Kidney tubule cell (primary cell): Measurements from ENCODE around the gene IRF5.

Source experiments
- DNase-seq: peaks from one replicate; pipeline ENCODE4 v3.0.0-alpha.2; 2018; ENCODE audit warnings: low spot score

IRF5 gene

DNA sequence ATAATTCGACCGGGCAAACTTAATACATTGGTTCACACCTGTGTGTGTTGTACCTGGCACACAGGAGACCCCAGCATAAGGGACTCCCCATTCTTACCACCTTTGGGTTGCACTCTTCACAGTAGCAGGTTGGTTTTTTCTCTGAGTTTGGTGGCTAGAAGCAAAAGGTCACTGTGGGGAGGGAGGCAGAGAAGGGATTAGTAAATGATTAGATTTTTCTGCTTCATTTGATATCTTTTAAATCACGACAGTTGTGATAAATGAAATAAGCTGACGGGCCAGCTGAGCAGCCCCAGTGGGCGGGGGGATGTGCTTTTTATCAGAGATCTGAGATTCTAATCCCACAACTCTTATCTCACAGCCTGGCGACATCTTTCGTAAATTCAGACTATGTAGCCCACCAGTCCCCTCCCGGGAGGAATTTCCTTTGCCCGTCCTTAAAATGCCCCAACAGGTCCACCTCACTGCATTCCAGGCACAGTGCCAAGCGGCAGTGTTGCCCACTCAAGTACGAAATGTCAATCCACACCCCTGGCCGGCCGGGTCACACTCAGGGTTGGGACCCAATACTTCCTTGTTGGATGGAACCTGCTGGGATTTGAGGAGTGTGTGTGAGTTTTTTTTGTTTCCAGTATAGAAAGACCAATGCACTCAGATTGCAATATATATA, 16.7 kb upstream of the IRF5 start:
- DNase-seq, result peak; percentile 70

DNA sequence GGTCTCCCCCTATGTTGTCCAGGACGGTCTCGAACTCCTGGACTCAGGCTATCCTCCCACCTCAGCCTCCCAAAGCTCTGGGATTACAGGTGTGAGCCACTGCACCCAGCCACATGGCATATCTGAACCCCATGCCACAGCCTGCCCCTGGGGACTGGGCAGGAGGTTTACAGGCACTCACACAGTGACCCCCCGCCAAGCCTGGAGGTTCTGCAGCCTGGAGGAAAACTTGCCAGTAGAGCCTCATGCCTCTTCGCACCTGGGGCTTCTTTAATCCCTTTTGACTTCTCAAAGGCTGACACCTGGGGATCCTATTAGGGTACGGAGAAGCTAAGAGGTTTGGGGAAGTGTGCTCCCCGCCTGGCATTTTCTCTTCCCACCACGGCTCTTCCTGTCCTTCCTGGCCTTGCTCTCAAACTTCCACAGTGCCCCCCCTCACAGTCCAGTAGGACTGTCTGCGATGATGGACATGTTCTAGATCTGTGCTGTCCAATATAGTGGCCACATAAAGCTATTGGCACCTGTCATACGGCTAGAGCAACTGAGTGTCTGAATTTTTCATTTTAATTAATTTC, 15.8 kb upstream of the IRF5 start:
- DNase-seq, result no peak

DNA sequence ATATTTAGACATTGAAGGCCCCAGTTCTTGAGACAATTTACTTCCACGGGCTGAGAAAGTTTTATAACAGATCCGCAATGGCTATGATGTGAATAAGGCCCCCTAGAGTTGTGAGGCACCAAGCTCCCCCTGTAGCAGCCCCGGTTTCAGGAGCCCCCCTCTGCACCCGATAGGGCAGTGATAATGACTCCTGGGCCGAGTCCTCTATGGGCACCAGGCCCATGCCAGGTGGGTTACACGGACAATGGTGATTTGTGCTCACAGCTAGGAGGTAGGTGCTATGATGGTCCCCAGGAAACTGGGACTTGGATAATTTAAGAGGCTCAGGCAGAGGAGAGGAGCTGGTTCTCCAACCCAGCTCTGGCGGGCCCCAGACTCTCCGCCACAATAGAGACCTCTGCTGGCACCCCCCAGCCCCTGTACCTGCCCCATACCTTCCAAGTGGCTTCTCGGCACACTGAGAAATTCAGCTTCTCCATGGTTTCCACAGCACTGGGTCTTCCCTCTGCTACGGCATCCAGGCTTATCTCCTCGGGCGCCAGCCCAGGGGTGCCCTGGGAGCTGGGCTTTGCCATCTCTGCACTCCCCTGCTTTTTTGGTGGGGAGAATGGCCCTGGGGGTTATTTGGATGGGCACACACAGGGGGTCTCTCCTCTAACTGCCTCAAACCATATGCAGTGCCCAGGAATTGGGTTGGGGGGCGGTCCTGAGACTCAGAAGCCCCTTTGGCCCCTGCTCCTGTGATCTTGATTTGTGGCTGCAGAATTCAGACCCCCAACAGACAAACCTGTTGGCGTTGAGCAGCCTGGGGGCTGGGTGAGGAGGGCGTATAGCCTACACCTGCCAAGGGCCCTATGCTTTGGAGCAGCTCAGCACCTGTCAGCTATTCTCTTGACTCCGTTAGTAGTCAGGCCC, 15.0 kb upstream of the IRF5 start:
- DNase-seq, result no peak

DNA sequence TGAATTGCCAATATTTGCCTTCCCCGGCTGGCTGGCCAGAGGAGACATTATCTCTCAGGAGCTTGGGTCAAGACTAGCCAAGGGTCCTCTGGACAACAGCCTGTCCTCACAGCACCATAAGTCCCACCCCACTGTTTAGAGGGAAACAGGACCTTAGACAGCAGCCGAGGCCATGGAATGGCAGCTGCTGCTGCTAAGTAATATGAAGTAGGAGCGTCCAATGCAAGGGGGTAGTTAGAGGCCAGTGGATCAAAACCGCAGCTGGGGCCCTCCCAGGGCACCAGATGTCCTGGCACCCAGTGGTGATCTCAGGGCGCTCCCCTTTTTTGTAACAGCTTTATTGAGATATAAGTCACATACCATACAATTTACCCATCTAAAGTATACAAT, 14.3 kb upstream of the IRF5 start:
- no peak for DNase-seq

DNA sequence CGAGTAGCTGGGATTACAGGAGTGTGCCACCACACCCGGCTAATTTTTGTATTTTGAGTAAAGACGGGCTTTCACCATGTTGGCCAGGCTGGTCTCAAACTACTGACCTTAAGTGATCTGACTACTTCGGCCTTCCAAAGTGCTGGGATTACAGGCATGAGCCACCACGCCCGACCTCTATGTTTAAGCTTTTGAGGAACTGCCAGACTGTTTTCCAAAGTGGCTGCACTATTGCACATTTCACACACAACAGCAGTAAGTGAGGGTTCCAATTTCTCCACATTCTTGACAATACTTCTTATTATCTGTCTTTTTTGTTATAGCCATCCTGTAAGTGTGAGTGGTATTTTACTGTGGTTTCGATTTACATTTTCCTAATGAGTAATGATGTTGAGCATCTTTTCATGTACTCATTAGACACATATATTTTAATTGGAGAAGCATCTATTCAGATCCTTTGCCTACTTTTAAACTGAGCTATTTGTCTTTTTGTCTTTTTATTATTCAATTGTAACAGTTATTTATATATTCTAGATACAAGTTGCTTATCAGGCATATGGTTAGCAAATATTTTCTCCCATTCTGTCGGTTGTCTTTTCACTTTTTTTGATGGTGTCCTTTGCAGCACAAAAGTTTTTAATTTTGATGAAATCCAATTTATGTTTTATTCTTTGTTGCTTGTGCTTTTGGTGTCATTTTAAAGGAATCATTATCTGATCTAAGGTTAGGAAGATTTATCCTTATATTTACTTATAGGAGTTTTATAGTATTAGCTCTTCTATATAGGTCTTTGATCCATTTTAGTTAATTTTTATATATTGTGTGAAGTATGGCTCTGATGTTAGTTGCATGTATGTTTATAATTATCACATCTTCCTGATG, 12.8 kb upstream of the IRF5 start:
- DNase-seq, result no peak

DNA sequence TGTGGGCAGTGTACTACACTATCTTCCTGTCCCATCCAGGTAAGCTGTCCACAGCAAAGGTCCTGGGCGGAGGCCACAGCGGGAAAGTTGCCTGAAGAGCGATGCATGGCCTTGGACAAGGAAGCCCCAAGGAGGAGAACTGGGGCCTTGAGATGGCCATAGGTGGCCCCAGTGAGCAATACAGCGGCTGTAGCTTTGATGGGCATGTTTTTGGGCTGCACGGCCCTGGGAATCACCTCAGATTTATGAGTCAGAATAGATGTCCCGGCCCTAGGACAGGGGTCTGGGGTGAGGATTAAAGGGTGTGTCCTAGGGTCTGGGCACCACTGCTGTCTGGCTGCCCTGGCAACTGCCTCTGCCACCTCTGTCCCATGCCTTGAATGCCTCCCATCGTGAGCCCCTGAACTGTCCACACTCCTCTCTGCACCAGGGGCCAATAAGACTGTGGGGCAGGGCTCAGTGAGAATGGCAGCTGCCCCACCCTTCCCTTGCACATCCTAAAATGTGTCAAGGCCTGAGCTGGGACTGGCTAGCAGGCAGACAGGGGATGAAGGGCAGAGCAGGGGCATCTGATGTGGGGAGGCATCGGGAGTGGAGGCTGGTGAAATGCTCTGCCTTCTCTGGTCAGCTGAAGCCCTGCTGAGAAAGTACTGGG, 9.4 kb upstream of the IRF5 start:
- no peak for DNase-seq

DNA sequence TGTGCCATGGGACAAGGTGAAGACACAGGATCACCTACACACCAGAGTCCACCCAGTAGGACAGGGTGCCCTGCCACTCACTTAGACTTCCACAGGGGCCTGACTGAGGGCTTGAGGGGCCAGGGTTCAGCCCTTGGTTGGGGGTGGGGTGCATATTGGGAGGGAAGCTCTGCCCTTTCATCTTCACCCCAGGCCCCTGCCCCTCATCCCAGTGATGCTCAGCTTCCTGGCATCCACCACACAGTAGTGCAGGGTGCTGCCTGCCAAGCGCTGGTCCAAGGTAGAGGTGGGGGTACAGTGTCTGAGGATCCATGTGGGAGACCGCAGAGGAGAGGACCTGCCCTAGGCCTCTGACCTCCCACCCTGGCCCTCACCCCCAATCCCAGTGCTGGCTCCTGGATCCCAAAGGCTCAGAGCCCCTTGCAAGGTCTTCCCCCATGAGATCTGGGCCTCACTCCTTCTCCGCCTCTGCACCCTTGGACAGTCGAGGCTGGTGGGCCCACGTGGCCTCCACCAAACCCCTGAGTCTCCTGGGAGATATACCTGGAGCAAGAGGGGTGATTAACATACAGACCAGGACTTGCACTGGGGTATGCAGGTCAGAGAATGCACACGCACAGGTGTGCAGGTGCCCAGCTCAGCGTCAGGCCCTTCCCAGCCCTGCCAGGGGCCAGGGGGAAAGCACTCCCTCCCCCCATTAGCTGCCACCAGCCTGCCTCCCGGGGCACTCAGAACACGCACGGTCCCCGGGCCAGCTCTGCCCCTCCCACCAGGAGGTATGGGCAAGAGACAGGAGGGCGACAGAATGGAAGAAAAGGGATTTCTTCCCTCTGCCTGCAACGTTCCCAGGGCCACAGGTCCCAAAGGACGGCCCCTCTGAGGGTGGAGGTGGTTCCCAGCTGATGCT, 8.6 kb upstream of the IRF5 start:
- no peak for DNase-seq

DNA sequence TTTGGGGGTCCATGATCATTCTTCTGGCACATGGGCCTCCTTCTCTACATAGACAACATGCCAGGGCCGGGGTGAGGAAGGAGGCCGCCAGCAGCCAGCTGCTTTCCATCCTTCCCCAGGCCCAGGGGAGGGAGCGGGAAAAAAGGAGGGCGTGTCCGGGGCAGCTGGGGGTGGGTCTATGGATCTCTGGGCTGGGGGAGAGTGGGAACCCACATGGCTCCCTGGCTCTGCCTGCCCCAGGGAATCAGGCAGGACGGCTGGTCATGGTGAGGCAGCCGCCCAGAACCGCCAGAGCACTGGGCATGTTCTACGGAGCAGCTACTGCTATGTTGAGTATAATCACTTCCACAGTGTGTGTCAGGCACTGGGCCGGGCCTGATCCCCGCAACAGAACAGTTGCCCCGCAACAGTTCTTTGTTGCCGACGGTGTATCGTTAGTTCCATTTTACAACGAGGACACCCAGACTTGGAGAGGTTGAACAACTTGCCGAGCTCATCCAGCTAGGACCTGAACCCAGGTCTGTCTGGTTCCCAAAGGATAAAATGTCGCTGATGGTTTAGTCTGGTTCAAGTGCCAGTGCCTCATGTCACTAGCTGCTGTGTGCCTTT, 6.4 kb upstream of the IRF5 start:
- no peak for DNase-seq

DNA sequence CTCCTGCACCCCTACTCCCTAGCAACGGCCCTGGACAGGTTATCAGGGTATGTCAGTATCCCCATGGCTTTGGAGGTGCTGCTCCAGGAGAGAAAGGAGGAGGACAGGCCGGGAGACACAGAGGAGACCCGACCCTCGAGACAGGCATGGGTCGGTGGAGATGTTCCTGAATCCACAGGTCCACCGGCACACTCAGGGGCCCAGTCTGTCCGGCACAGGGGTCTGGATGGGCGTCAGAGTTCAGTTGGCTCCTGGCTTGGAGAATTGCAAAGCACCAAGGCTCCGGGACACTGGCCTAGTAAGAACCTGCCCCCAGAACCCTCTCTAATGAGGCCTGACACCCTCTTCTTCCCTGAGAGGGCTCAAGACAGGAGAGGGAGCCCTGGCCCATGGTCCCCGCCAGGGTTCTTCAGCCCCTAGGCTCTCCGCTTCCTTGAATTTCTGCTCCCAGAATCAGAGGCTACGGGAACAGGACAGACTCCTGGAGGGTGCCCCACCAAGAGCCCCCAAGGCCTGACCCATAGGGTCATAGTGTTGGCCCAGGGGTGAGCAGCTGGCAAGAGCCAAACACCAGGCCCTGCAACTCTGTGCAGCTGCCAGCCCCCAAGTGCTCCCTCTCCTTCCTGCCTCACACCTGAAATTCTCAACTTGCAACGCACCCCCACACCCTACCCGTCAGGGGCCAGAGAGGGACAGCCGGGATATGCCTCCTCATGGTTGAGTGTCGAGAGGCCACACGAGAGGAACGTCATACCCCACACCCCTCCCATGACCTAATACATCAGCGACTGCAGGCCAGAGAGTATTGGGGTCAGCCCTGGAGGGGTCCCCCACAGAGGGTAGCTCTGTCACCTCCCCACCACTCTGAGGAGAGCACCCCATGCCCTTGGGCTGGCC, 5.5 kb upstream of the IRF5 start:
- no peak for DNase-seq

DNA sequence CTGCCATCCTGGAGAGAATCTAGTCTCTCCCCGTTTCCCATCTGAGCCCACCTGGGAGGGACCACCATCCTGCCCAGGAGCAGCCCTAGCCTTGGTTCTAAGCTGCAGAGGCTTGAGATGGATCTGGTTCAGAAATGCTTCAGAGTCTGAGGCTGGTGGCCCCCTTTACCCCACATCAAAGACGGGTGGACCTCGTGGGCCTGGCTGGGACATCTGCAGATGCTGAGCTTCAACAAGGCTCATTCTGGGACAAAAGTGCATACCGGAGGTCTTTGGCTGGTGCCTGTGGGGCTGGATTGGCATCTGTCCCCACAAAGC, 4.9 kb upstream of the IRF5 start:
- no peak for DNase-seq

DNA sequence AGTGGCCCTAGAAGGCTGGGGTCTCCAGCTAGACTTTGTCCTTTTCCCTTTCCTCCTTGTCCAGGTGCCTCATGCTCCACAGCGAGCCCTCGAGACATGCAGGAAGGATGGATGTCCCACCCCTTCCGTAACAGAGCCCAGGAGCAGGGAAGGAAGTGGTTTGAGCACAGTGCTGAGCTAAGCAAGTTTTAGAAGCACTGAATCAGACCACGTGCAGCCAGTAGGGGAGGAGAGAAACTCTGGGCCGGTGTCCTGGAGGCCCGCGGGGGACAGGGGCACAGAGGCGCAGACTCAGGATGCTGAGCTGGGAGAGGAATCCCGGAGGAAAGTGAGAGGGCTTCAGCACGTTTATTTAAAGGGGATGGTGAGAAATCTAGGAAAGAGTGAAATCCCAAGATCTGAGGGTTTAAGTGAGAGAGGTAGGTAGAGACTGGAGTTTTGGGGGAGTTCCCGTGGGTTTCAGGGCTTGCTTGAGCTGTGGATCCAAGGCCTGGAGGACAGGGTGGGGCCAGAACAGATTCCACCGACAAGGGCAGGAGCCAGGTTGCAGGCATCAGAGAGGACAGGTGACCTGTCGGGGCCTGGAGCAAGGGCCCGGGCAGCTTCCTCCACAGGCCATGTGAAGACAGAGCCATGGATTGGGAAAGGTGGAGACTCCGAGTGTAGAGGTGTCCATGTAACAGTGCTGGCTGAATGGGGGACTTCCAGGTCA, 4.4 kb upstream of the IRF5 start:
- peak; percentile 58 for DNase-seq

DNA sequence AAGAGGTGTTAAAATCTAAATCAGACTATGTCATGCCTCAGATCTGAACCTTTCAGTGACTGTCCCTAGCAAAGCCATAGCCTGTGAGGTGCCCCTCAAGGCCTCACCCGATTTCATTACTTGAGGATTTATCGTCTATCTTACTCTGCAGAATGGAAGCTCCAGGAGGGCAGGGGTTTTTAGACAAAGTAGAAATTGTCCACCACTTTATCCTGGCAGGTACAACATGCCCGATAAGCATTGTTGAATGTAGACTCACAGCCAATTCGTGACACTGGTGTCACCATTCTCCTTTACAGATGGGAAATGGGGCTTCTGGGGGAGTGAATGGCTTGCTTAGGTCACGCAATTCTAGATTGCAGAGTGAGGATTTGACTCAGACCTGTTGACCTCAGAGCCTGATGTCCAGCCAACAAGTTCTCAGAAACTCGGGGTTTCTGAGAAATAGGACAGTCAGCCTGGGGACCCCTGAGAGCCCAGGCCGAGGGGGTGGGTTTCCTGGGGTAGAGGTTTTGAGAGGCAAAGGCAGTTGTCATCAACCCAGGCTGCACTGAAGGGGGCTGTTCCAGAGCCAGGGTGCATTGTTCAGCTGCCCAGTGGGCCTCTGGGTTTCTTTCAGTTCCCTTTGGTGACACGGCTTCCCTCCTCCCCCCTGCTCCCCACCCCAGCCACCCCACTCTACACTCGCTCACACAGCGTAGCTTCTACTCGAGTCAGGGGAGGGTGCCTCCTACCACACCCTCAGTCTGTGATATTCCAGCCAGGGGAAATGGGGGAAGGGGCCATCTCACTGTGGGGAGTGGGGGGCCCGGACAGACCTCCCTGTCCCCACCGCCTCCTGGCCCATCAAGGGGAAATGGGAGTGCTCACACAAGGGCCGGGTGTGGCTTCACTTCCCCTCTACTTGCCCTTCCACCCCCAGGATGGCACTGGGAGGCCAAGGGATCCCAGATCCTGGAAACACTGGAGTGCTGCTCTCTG, 3.1 kb upstream of the IRF5 start:
- no peak for DNase-seq

DNA sequence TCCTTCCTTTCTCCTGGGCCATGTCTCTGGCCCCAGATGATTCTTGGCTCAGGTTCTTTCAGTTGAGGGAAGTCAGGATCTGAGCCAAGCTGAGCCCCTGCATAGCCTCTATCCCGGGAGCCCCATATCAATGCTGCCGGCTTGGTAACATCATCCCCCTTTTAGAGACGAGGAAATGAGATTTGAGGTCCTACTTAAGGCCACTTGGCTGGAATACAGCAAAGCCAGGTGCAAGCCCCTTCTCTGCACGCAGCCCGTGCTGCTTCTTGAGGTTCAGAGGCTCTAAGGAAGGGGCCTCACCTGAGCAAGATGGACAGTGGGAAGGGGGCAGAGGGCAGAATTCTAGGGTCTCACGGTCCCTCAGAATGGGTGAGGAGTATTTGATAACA, 2.4 kb upstream of the IRF5 start:
- DNase-seq, result no peak

DNA sequence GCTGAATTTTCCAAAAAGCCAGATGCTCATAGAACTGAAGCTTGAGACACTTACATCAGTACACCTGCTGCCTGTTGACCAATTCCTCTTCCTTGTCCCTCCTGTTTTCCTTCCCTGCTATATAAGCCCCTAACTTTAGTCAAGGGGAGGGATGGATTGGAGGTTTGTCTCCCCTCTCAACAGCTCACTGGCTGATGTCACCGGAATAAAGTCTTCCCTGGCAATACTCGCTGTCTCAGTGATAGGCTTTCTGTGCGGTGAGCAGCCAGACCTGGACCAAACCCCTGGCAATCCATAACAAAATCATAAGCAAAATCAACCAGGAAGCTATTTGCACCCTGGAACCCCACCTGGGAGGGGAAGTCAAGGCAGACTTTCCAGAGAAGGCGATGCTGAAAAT, 929 bp upstream of the IRF5 start:
- DNase-seq, result no peak

DNA sequence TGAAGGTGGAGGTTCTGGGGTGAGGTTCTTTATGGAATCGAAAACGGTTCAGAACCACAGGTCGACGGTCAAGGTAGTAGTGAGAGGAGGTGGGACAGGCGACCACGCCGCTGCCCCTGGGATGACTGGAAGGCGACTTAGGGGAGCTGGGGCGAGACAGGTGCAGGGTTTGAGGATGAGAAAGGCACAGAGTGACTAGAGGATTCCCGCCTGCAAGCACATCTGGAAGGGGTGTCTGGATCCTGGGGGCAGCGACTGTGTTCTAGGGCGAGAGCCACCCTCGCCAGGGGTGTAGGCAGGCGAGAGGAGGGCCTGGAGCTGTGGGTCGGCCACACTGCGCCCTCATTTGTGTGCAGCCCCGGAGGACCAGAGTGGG, 468 bp upstream of the IRF5 start:
- DNase-seq, result no peak

DNA sequence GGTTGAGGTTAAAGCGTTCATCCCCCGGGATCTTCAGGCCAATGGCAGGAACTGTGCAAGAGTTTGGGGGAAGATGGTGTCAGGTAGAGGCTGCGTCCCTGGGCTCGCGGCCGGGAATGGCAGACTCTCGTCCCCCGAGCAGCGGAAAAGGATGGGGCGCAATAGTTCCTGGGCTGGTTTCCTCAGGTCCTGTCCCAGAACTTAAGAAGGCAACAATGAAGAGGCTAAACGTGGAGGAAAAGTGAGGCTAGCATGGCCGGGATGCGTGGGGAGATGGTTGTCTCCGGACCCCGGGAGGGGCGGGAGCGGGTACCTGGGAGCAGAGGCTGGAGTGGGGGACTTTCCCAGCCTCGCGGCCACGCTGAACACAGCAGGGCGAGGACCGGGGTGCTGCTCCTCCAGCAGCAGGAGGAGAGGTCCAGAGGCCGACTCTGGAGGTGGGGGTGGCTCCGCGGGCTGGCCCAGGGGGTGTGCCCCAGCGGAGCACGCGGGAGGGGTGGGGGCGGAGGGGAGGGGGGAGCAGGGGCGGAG, 882 bp downstream of the IRF5 start:
- peak; percentile 43 for DNase-seq
